HG02884 (cell line): ENCODE measurements around the gene TSPAN11.
"Not testable (repeated sequence)": the region's sequence is repeated elsewhere in the genome, so short reads cannot be mapped to it uniquely, and the experiment has no call there.

Source experiments
- ATAC-seq: cut with Tn5 transposase; IDR thresholded peaks from one replicate; pipeline ENCODE4 v1.9.1; 2021; ENCODE audit warnings: mild to moderate bottlenecking, moderate library complexity; ENCODE audit not compliant: unreplicated experiment

Gene TSPAN11

GRCh38 chr12:31000751-31001150 is 74.2 kb downstream of the TSPAN11 start:
- no peak for ATAC-seq

- ATAC-seq, result no peak
These were observed 75.2 kb downstream of the TSPAN11 start for GRCh38 chr12:31001581-31002360.

GRCh38 chr12:31002361-31002725 is 75.8 kb downstream of the TSPAN11 start:
- no peak for ATAC-seq

GRCh38 chr12:31002999-31003398 is 76.5 kb downstream of the TSPAN11 start:
- ATAC-seq, result peak; percentile 55

GRCh38 chr12:31003861-31004640 is 77.5 kb downstream of the TSPAN11 start:
- ATAC-seq, result no peak

- no peak for ATAC-seq
These were observed 78.1 kb downstream of the TSPAN11 start for GRCh38 chr12:31004666-31005065.

- ATAC-seq, result no peak
These were observed 78.9 kb downstream of the TSPAN11 start for GRCh38 chr12:31005256-31005943.

- ATAC-seq, result no peak
These were observed 79.4 kb downstream of the TSPAN11 start for GRCh38 chr12:31005944-31006361.

GRCh38 chr12:31006416-31007152 is 80.0 kb downstream of the TSPAN11 start:
- ATAC-seq, result no peak

GRCh38 chr12:31007153-31007495 is 80.6 kb downstream of the TSPAN11 start:
- no peak for ATAC-seq

GRCh38 chr12:31007636-31008175 is 81.2 kb downstream of the TSPAN11 start:
- ATAC-seq, result no peak

GRCh38 chr12:31008241-31008761 is 81.8 kb downstream of the TSPAN11 start:
- no peak for ATAC-seq

- ATAC-seq, result no peak
These were observed 82.7 kb downstream of the TSPAN11 start for GRCh38 chr12:31008961-31009840.

- no peak for ATAC-seq
These were observed 83.4 kb downstream of the TSPAN11 start for GRCh38 chr12:31009976-31010375.

- no peak for ATAC-seq
These were observed 84.8 kb downstream of the TSPAN11 start for GRCh38 chr12:31011336-31011735.

- ATAC-seq, result no peak
These were observed 85.4 kb downstream of the TSPAN11 start for GRCh38 chr12:31011746-31012566.

- ATAC-seq, result not testable (repeated sequence)
These were observed 86.0 kb downstream of the TSPAN11 start for GRCh38 chr12:31012567-31012891.

GRCh38 chr12:31015215-31015614 is 88.7 kb downstream of the TSPAN11 start:
- no peak for ATAC-seq

GRCh38 chr12:31016057-31016456 is 89.5 kb downstream of the TSPAN11 start:
- ATAC-seq, result no peak
